Tibial artery (tissue), 4 donors: ENCODE data around the gene PAPLN.

Experiments used
- DNase-seq, 2 donors: peaks; one replicate each; pipeline ENCODE4 v3.0.0-alpha.2; 2019
- H3K27ac ChIP-seq, 2 donors: fragments of 200-600 bp; sonication (generic) in 1 of 2; 1 replicate in 1 of 2; 2 replicates in 1 of 2; pipeline ENCODE4 v1.5.1; 2018 to 2019; ENCODE audit warnings: mild to moderate bottlenecking in 1 of 2
- H3K27me3 ChIP-seq, 2 donors: fragments of 200-600 bp; sonication (generic) in 1 of 2; one replicate each; pipeline versions ENCODE4 v1.5.1 to v1.6.0; 2016 to 2019
- H3K36me3 ChIP-seq, 3 donors: fragments of 200-600 bp; sonication (generic) in 2 of 3; one replicate each; pipeline ENCODE4 v1.5.1; 2016 to 2019; ENCODE audit warnings: mild to moderate bottlenecking in 2 of 3
- H3K4me1 ChIP-seq, 4 donors: fragments of 200-600 bp; sonication (generic) in 2 of 4; 1 replicate in 3 of 4; 2 replicates in 1 of 4; pipeline ENCODE4 v1.5.1; 2016 to 2019
- H3K4me3 ChIP-seq, 2 donors: fragments of 200-600 bp; sonication (generic) in 1 of 2; 1 replicate in 1 of 2; 2 replicates in 1 of 2; pipeline ENCODE4 v1.5.1; 2018 to 2019; ENCODE audit warnings: mild to moderate bottlenecking in 2 of 2
- H3K9me3 ChIP-seq, 3 donors: fragments of 200-600 bp; sonication (generic) in 1 of 3; one replicate each; pipeline ENCODE4 v1.5.1; 2016 to 2019
- intact Hi-C: fragments of 100-400 bp; cut with DNase I; formaldehyde crosslinking; loops from one replicate; pipeline ENCODE4 v1.15.0; 2023; ENCODE audit warnings: low total_unique reads
- TF ChIP-seq, protein P1 (sequence below), 2 experiments: fragments of 200-600 bp in 1 of 2; fragments of 450-650 bp in 1 of 2; IDR thresholded peaks; one replicate each; pipeline ENCODE4 v1.5.1; 2017 to 2019; ENCODE audit warnings: antibody characterized with exemption in 2 of 2, mild to moderate bottlenecking in 1 of 2, moderate library complexity in 1 of 2

PAPLN gene

DNA sequence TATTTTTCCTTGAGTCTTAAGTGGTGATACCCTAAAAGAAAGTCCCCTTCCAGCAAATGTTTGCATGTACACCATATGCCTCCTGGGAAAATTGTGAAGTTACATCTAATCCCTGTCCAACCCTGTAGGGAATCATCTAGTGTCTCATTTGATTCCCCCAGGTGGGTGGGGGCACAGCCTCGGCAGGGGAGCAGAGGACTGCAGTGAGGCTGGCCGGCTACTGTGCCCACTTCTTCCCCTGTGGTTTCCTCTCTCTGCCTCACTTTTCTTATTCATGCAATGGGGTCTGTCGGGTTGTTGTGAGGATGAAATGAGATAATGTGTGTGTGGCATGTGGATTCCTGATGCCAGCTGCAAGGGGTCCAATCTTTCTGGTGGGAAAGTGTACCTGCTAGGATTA, 6.0 kb downstream of the PAPLN start:
- peaks cover 0 to 54% of the 10 kb centered on the region in 2 donors for H3K27me3 ChIP-seq
- TF ChIP-seq, protein P1, sequence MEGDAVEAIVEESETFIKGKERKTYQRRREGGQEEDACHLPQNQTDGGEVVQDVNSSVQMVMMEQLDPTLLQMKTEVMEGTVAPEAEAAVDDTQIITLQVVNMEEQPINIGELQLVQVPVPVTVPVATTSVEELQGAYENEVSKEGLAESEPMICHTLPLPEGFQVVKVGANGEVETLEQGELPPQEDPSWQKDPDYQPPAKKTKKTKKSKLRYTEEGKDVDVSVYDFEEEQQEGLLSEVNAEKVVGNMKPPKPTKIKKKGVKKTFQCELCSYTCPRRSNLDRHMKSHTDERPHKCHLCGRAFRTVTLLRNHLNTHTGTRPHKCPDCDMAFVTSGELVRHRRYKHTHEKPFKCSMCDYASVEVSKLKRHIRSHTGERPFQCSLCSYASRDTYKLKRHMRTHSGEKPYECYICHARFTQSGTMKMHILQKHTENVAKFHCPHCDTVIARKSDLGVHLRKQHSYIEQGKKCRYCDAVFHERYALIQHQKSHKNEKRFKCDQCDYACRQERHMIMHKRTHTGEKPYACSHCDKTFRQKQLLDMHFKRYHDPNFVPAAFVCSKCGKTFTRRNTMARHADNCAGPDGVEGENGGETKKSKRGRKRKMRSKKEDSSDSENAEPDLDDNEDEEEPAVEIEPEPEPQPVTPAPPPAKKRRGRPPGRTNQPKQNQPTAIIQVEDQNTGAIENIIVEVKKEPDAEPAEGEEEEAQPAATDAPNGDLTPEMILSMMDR (IDR thresholded peaks at IDR 0.05): no peak

DNA sequence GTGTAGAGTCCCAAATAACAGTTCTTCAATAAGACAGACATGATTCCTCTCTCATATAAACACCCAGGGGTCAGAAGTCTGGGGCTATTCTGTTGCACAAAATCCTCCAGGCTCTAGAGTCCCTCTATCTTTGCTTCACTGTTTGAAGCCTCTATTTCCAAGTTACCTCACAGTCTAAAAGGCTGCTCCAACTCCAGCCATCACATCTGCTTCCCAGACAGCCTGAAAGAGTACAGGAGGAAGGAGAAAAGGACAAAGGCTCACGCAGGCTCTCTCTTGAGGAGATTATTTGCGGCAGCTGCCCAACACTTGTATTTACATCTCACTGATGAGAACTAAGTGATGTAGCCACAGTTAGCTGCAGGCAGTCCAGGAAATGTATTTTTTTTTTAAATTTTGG, 6.4 kb downstream of the PAPLN start:
- H3K4me1 ChIP-seq: peaks cover 0 to 33% (median 23%) of the 10 kb centered on the region in 4 donors
- no peak overlapping the region for H3K27ac ChIP-seq
- no peak for DNase-seq
- no peaks in the 10 kb centered on the region for H3K36me3 ChIP-seq
- TF ChIP-seq, protein P1 (IDR thresholded peaks at IDR 0.05): no peak
- H3K9me3 ChIP-seq: no peaks in the 10 kb centered on the region
- no peak overlapping the region for H3K4me3 ChIP-seq
- peaks cover 0 to 49% of the 10 kb centered on the region in 2 donors for H3K27me3 ChIP-seq
- intact Hi-C loops: no loop called here

More for the DNA sequence above, 6.0 kb downstream of the PAPLN start:
- Histone ChIP-seq H3K4me3 (no peak overlapping the region), H3K36me3 (no peaks in the 10 kb centered on the region), H3K9me3 (no peaks in the 10 kb centered on the region), H3K27ac (no peak overlapping the region), H3K4me1 (peaks cover 0 to 37% (median 27%) of the 10 kb centered on the region in 4 donors)
- no peak for DNase-seq
- intact Hi-C loops: no loop called here

DNA sequence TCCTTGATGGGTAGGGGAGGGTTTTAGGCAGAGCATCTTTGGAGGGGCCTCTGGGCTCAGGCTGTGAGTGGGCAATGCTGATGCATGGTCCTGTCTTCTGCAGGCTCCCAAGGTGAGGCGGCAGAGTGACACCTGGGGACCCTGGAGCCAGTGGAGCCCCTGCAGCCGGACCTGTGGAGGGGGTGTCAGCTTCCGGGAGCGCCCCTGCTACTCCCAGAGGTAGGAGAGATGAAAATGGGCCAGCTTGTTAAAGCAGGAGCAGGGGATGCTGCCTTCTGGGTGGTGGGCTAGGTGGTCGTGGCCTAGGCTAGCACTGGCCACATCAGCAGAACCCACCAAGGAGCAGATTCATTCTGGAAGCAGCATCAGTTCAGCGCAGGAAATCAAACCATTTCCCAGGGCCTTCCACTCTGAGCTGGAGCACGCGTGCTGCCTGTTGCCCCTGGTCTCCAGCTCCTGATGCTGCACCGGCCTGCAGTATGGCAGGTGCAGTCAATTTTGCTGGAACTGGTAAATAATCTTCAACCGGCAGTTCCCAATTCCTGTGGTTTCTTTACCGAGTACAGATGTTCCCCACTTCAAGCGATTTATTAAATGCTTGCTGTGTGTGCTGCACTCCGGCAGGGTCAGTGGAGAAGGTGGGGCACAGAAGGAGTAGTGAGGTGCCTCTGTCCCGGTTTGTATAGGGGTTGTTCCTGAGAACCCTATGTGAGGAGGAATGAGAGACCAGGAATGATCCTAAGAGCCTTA, 7.4 kb downstream of the PAPLN start:
- TF ChIP-seq, protein P1 (IDR thresholded peaks at IDR 0.05): no peak
- Histone ChIP-seq H3K4me1 (peaks cover 0 to 24% (median 14%) of the 10 kb centered on the region in 4 donors), H3K9me3 (no peaks in the 10 kb centered on the region), H3K36me3 (no peaks in the 10 kb centered on the region), H3K27me3 (peaks cover 0 to 45% of the 10 kb centered on the region in 2 donors), H3K4me3 (no peak overlapping the region), H3K27ac (no peak overlapping the region)
- intact Hi-C loops: no loop called here
- no peak for DNase-seq

DNA sequence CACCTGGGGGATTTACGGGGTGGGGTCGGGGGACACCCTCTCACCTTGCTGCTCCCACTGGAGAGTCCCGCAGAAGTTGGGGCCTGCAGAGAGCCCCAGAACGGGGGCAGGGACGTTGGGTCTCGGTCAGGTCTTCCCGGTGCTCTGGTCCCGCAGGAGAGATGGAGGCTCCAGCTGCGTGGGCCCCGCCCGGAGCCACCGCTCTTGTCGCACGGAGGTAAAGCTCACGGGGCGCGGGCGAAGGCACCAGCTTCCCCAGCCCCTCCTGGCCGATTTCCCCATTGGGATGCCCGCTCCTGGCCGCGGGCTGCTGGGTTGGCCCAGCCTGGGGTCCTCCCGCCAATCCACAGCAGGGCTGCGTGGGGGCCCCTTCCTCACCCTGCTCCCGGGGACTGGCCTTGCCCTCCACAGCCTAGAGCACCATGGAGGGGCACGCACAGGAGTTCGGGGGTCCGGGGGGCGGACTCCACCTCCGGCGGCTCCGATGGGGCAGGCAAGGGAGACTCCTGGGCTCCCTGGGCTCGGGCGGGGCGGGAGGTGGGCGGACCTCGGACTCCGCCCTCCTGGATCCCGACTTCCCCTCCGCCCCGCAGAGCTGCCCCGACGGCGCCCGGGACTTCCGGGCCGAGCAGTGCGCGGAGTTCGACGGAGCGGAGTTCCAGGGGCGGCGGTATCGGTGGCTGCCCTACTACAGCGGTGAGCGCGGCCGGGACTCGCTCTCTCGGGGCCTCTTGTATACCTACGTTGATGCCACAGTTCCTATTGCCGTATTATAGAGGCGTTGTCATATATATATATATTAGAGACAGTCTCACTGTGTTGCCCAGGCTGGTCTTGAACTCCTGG, 8.4 kb downstream of the PAPLN start:
- Histone ChIP-seq H3K36me3 (peaks cover 0 to 3% (median 0%) of the 10 kb centered on the region in 3 donors), H3K9me3 (no peaks in the 10 kb centered on the region), H3K27me3 (peaks cover 0 to 35% of the 10 kb centered on the region in 2 donors), H3K4me1 (peaks cover 0 to 17% (median 9%) of the 10 kb centered on the region in 4 donors), H3K27ac (peak overlapping the region in 1 of 2 donors; percentile 32), H3K4me3 (peak overlapping the region; percentile 48 to 60)
- TF ChIP-seq, protein P1 (IDR thresholded peaks at IDR 0.05): no peak
- peak in 1 of 2 donors; percentile 54 for DNase-seq
- intact Hi-C loops: no loop called here

DNA sequence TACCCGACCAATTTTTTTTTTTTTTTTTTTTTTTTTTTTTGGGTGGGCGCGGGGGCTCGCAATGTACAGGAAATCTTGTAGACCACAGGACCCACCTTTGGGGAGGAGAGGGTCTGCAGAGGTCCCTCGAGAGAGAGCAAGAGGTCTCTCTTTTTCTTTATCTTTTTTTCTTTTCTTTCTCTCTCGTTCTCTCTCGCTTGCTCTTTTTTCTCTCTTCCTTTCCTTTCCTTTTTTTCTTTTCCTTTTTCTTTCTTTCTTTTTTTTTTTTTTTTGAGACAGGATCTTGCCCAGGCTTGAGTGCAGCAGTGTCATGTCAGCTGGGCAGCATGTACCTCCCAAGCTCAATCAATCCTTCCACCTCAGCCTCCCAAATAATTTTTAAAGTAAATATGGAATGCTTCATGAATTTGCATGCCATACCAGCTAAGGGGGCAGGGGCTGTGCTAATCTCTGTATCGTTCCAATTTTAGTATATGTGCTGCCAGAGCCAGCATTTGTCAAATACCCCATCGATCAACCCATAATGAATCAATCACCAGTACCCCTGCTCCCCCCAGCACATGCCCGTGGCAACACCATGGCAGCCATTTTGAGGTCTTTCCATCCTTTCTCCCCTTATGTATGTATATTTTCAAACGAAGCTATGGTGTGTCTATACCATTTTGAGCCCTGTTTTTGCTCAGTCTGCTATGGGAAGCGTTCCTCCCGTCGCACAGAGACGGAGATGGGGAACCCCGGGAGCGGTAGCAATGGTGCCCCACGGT, 9.3 kb downstream of the PAPLN start:
- no peak for DNase-seq
- Histone ChIP-seq H3K36me3 (peaks cover 0 to 3% (median 0%) of the 10 kb centered on the region in 3 donors), H3K27me3 (peaks cover 0 to 26% of the 10 kb centered on the region in 2 donors), H3K9me3 (no peaks in the 10 kb centered on the region), H3K4me1 (peaks cover 0 to 10% (median 8%) of the 10 kb centered on the region in 4 donors), H3K4me3 (peak overlapping the region; percentile 48 to 60), H3K27ac (peak overlapping the region in 1 of 2 donors; percentile 32)
- intact Hi-C loops: no loop called here
- TF ChIP-seq, protein P1 (IDR thresholded peaks at IDR 0.05): no peak
